G401.6 (cell line): ENCODE measurements around the gene SHH.

Source experiments
- FAIRE-seq: peaks from 2 replicates; lab custom pipeline; 2012; peaks lifted over from hg19 to GRCh38; lab: Jason Lieb, UNC

SHH gene

DNA sequence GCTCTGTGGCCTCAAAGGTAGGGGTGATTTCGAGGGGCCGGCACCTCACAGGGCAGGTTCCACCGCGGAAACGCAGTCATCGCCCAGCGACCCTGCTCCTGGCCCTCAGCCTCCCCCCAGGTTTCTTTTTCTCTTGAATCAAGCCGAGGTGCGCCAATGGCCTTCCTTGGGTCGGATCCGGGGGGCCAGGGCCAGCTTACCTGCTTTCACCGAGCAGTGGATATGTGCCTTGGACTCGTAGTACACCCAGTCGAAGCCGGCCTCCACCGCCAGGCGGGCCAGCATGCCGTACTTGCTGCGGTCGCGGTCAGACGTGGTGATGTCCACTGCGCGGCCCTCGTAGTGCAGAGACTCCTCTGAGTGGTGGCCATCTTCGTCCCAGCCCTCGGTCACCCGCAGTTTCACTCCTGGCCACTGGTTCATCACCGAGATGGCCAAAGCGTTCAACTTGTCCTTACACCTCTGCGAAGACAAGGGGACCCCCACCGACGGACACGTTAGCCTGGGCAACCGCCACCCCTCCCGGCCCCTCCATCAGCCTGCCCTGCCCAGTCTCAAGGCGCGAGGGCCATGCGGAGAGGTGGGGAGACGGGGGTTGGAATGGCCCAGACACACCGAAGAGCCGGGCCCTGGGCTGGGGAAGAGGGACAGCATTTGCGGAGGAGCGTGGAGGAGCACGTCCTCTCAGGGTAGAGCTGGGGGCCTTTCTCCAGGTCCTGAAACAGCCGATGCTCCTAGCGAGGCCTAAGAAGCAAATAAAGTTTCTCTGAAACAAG lies 6.0 kb downstream of the SHH start:
- no peak for FAIRE-seq

DNA sequence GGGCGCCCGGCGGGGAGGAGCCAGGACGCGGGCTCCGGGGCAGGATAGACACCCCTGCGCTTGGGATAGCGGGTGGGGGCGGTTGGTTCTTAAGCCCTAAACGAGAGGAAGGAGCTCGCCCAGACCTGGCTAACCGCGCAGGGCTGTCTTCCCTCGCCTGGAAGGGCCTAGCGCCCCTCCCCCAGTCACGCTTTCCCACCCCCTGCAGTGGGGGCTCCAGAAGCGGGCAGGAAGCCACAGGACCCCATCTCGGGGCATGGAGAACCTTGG lies 6.5 kb downstream of the SHH start:
- FAIRE-seq = no peak

DNA sequence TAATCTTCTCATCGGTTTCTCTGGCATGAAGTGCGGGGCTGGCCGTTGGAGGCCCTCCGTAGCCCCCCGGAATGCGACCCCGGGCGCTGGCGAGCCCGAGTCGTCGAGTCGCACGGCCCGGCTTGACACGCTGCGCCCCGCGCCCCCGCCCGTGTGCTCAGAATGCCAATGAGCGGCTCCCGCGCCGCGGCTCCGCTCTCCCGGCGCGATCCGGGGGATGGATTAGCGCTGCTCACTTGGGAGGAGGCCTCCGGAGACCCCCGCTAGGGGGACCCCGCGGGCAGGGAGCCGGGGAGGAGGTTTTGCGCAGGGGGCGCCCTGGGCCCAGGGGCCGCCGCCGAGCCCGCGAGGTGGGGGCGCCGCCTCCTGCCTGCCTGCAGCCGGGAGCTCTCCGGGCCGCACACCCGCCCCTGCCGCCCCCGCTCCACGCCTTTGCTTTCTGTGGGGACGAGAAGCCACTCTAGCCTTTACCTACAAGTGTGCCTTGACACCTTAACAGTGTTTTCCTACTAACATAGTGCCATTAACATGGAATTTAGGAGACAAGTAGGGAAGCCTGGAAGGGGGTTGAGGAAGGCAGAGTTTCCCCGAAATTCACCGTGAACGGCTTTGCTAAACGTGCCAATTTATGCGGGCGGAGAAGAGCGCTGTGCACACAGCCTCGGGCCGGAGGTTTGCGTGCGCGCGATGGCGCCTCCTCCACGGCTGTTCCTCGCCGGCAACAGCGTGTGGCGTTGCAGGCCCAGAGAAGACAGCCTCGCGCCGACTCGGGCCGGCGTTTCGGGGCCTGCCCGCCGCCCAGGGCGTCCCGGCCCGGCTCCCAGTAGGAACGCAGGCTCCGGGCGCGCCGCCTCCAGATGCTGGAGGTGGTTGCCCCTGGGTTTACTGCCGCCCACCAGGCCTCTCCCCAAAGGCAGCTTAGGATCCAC lies 7.1 kb downstream of the SHH start:
- no peak for FAIRE-seq

DNA sequence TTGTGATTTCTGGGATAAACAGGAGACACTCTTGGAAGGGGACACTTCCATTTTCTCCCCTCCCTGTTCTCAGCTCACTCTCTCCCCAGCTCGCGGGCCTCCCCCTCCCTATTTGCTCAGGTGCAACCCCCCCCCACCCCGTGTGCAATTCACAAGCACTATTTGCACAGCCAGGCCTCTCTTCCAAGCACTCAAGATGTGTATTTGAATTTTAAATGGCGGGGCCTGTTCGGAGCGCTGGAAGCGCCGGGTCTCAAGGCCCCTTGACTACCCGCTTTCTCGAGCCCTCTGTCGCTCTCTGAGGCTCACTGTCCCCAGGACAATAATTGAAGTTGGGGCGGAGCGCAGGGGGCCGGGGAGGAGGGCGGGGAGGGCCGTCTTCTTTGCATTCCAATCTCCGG lies 7.8 kb downstream of the SHH start:
- no peak for FAIRE-seq

DNA sequence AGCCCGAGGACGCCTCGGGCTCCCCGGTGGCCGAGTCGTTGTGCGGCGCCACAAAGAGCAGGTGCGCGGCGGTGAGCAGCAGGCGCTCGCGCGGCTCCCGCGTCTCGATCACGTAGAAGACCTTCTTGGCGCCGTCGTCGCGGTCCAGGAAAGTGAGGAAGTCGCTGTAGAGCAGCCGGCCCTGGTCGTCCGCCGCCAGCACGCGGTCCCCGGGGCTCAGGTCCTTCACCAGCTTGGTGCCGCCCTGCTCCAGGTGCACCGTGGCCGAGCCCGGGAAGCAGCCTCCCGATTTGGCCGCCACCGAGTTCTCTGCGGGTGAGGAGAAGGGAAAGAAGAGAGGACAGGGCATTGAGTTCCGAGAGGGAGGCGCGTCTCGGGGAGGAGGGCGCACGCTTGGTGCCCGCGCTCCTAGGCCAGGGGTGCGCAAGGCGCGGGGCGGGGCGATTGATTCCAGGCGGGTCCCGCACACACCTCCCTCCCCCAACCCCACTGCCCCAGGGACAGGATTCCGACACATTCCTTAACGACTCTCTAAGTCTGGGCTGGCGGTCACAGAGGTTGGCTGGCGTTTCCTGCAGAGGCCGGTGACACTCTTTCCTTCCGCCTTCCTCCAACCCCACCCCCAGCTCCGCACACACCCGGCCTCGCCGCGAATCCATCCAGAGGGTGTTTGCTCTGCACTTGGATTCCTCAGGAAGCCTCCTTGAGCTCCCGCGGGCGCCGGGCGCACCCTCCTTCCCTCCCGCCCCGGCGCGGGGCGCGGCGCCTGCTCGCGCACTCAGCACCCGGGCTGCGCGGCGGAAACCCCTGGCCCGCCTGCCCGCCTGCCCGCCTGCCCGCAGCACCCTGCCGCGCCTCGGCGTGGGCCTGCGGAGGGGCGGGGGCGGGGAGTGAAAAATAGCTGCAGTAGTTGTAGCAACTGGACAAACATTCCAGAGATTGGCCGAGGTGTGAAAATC lies 8.6 kb downstream of the SHH start:
- FAIRE-seq = no peak

DNA sequence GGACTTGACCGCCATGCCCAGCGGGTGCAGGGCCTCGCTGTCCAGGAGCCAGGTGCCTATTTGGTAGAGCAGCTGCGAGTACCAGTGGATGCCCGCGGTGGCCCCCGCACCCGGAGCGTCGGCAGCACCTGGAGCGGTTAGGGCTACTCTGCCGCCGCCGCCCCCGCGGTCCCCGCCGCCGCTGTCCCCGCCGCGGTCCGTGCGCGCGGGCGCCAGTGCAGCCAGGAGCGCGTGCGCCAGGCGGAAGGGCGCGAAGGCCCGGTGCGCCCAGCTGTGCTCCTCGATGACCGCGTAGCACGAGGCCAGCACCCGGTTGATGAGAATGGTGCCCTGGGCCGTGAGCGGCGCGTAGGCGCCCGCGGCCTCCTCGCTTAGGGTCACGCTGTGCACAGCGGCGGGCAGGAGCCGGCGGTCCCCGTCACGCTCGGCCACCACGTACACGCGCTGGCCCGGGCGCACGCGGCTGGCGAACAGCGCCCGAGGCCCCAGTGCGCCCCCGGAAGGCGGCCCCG lies 9.3 kb downstream of the SHH start:
- no peak for FAIRE-seq

DNA sequence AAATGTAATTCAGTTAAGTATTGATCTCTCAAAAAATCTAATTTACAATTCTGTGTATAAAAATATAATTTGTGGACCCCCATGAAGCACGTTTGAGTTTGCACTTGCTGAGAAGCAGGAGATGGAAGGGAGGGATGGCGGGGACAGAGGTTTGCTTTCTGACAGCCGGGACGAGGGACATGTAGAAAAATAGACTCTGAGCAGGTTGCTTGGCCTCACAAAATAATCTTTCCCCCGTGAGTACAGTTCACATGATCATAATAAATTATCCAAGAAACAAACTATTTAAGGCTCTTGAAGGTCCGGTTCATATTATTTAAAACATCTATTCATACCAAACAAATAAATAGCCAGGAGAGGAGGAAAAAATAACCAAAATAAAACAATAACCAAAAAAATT lies 10.0 kb downstream of the SHH start:
- no peak for FAIRE-seq

DNA sequence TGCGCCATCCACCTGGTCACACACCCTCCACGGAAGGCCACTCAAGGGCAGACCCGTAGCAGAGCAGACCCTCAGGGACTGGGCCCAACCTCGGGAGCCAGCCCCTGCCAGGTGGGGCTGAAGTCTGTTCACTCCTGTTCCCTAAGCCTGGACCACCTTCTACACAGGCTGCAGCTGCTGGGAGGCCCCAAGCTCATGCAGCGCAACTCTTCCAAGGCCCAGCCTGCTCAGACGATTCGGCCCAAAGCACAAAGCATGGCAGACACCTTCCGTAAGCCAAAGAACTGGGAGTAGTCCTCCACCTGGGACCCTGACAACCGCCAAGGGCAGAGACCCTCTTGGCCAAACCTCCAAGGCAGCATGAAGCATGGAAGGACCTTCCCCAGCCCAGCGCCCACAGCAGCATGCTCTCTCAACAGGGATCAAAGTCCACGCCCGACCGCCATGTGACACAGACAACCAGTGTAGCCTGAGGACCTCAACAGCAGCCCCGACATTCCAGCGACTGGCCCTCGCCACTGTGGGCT lies 11.5 kb downstream of the SHH start:
- no peak for FAIRE-seq

DNA sequence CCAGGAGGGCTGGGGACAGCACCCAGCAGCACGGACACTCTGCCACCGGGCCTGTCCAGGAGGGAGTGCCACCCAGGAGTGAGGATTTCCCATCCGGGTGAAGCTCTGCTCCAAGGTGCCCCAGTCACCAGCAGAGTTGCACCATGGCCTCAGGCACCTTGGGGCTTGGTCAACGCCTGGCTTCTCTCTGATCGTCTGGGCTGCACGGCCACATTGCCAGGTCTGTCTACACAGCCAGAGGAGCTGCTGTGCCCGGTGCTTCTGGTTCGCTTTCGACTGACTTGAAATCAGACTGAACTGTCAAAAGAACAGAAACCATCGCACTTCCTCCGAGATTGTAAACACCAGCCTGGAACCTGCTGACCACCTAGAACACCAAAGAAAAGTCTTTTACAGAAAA lies 12.0 kb downstream of the SHH start:
- FAIRE-seq = no peak

DNA sequence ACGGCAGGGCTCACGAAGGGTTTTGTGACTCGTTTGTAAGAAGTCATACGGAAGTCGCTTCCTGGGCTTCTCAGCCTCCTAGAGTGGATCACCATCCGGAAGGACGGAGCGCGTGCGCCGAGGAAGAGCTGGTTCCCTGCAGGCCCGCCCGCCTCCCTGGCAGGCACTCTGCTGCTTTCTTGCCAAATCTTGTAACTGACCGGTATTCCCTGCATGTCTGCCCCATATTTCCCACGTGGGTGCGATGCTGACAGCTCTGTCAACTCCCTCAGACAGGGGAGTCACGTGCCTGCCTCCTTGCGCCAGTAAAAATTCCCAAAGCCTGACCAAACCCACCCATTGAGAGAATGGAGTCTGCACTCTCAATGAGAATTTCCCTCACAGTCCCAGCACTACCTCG lies 12.7 kb downstream of the SHH start:
- no peak for FAIRE-seq

DNA sequence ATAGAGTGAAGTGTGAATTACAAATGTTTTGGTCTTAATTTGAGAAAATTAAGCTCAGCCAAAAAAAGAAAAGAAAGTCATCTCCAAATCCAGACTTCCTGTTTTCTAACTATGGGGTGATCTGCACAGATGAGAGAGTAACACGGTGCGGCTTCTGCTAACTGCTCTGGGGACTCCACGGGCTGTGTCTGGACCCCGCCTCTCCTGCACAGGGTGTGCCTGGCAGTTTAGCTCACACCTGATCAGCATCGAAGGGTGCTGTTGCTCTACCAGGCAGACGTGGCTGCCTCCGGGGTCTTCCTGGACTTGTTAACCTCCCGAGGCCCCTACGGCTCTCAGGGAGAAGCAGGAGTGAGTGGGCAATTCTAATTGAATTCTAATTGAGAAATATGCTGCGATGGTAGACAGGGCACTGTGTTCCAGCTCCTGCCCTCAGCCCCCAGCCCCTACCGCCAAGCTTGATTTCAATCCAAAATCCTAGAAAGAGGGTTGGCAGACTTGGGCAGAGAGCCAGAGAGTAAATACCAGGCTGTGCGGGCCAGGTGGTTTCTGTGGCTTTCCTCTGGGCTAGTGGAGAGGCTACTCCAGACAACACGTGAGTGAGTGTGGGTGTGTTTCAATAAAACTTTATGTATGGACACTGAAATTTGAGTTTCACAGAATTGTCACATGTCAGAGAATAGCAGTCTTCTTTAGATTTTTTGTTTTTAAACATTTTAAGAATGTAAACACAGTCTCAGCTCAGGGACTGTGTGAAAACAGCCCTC lies 13.4 kb downstream of the SHH start:
- FAIRE-seq = no peak

DNA sequence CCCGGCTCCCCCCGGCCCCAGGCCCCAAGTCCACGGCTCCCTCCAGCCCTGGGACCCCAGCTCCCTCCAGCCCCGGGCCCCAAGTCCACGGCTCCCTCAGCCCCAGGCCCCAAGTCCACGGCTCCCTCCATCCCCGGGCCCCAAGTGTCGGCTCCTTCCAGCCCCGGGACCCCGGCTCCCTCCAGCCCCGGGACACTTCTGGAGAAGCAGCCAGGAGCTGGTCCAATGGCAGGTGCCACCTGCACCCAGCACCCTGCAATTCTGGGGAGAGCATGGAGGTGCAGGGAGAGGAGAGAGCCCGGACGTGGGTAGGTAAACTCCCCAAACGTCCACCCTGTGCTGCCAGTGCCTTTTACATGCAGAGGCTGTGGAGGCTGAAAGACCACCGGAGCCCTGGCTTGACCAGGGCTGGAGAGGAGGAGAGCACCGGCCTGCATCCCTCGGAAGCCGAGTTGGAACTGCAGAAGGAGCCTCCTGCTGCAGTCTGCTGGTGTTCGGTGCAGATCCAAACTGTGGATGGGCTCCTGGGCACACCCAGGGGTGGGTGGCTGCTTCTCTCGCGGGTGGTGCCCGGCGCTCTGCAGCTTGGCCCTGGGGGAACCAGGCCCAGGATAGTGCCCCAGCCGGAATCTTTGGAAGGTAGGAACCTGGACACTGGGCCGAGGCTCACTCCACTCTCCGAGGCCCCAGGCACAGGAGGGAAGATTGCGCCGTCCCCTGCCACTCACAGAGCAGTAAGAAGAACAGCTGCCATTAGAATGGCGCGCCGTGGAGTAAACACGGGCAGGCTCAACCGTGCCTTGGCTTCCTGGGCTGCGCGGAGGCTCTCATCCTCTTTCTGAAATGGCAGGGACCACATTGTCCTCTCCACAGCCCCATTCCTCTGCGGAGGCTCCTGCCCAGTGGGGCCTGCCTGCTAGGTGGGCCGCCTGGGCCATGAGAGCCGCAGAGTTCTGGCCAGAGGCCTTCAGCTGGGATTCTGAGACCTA lies 14.7 kb downstream of the SHH start:
- no peak for FAIRE-seq

DNA sequence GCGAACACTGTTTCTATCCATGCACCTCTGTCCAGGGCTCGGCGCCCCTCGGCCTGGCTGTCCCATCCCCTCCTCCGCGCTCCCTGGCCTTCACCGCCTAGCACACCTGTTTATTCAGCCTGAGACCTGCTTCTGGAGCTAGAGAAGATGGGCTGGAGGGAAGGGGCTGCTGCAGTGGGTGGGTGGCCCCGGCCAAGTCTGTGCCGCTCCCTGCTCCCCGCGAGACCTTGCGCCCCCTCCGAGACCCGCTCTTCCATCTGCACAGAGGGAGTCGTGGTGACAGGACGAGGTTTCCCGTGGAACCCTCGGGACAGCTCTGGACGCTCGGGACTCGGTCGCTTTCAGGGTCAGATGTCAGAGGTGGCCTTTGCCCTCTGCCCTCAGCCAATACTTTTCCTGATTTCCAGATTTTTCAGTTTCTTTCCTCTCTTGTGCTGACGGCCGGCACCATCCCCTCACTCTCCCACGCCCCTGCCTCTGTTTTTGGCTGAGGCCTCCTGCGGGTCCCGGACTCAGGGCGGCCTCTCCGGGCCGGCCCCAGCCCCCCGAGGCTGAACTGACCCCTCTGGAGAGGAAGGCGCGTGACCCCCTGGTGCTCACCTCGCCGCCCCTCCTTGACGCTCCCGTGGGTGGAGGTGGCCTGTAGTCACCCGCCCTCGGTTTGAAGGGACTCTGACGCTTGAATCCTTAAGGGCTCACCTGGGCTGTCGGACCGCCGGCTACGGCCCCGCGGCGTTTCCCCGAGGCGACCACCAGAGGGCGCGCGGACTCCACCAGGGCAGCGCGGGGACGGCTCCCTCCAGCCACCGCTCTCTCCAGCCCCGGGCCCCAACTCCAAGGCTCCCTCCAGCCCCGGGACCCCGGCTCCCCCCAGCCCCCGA lies 15.6 kb downstream of the SHH start:
- no peak for FAIRE-seq

DNA sequence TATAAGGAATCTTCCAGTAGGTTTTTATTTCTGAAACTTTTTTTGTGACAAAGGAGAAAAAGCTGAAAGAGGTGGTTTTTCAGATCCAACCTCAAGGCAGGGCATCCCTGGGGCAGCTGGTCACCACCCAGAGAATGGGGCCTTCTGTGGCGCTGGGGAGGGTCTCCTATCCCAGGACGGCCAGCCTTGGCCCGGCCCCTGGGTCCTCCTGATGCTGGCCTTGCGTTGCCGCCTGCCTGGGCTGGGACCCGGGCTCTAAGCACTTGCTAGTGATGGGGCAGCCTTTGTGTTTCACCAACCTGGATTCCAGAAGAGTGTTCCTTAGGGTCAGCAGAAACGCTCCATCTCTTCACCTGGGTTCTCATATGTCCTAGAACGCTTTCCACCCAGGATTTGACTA lies 16.3 kb downstream of the SHH start:
- FAIRE-seq = no peak

DNA sequence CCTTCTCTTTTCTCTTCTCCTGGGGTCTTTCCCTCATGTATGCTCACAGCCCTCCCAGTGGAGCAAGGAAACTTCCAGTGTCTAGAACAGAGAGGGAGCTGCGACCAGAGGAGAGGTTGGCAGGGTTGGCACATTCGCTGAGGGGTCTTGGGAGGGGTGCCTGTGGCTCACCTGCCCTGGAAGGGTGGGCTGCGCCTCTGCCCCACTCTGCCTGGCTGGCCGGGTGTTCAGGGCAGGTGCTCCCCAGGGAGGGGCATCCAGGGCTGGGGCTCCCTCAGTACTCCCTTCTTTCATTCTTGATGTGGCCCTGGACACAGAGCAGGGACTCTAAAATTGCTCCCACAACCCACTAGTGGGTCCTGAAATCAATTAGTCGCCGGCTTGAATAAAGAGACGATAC lies 16.9 kb downstream of the SHH start:
- FAIRE-seq = no peak

DNA sequence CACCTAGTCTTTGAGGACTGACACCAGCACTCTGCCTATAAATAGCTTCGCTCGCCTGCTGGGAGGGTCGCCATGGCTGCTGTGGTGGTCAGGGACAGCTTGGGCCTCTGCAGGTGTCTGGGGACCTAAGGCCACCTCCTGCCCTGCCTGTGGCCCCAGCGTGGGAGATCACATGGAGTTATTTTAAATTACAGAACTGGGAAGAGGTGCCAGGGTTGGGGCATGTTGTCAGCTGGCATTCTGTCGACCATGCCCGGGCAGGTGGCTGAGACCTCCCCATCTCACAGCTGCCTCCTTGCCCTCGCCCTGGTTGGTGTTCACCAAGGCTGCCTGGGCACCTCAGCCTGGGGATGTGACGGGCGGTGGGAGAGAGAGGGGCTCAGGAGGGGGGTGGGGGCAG lies 18.1 kb downstream of the SHH start:
- no peak for FAIRE-seq

DNA sequence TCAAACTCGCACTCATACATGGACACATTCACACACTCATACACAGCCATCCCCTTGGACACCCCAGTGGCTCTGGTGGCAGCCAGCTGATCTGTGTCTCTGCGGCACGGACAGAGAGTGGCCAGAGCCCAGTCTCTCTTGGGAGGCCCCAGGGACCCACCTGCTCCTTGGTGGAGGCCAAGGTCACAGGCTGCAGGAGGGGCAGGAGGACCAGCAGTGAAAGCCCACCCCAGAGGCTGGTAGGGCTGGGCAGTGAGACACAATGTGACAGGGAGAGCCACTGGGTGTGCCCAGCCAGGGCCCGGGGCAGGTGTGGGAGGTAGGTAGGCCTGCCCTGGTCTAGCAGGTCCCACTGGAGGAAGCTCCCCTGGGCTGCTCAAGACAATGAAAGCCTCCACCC lies 18.5 kb downstream of the SHH start:
- FAIRE-seq = no peak

DNA sequence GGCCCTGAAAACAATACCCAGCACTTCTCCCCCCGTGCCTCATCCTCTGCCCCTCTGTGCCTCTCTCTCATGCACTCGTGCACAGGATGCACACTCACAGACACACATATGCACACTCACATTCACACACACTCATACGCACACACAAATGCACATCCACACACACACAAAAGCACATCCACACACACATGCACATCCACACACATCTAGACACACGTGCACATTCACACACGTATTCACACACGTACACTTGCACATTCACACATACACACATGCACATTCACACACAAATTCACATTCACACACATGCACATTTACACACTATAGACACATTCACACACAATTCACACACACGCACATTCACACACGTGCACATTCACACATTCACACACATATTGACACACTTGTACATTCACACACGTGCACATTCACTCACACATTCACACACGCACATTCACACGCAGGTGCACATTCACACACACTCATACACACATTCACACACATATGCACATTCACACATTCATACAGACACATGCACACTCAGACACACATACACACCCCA lies 19.2 kb downstream of the SHH start:
- no peak for FAIRE-seq
